Esophagus squamous epithelium (tissue), 5 donors: ENCODE measurements around the gene KIAA1217. TPM values are rescaled to one million over a fixed set of nuclear protein-coding genes. Genes with fewer than 3 reads are reported as not detected.

Experiments used
- DNase-seq: peaks from one replicate; lab custom pipeline; 2025; lab: John Stamatoyannopoulos, UW
- H3K27ac ChIP-seq, 4 donors: fragments of 200-600 bp; sonication (generic); one replicate each; pipeline ENCODE4 v1.5.1; 2016 to 2019; ENCODE audit warnings: mild to moderate bottlenecking in 1 of 4
- H3K27me3 ChIP-seq, 4 donors: fragments of 200-600 bp; sonication (generic); 1 replicate in 3 of 4; 2 replicates in 1 of 4; pipeline versions ENCODE4 v1.5.1 to v1.6.0; 2017 to 2021; ENCODE audit warnings: antibody characterized with exemption in 1 of 4
- H3K36me3 ChIP-seq, 3 donors: fragments of 200-600 bp; sonication (generic); one replicate each; pipeline ENCODE4 v1.5.1; 2016 to 2019
- H3K4me1 ChIP-seq, 3 donors: fragments of 200-600 bp; sonication (generic); one replicate each; pipeline ENCODE4 v1.5.1; 2017 to 2019
- H3K4me3 ChIP-seq, 4 donors: fragments of 200-600 bp; sonication (generic); 1 replicate in 3 of 4; 2 replicates in 1 of 4; pipeline ENCODE4 v1.5.1; 2016 to 2019; ENCODE audit warnings: mild to moderate bottlenecking in 2 of 4, moderate library complexity in 1 of 4
- H3K9me3 ChIP-seq, 3 donors: fragments of 200-600 bp; sonication (generic); one replicate each; pipeline ENCODE4 v1.5.1; 2016 to 2019
- CTCF ChIP-seq, 6 experiments: fragments of 450-650 bp in 4 of 6; fragments of 200-600 bp in 2 of 6; sonication (generic) in 2 of 6; IDR thresholded peaks; one replicate each; pipeline ENCODE4 v1.5.1; 2016 to 2019; ENCODE audit warnings: antibody characterized with exemption in 6 of 6, mild to moderate bottlenecking in 4 of 6, moderate library complexity in 4 of 6
- POLR2A ChIP-seq, 4 donors: fragments of 450-650 bp; IDR thresholded peaks; one replicate each; pipeline ENCODE4 v1.6.1; 2017; ENCODE audit warnings: antibody characterized with exemption in 4 of 4, mild to moderate bottlenecking in 4 of 4, moderate library complexity in 3 of 4
- WGBS, 2 donors: methylation state at CpG; one replicate each; pipeline ENCODE4 v1.1.5; 2018; 5-methylcytosine and 5-hydroxymethylcytosine counted together
- intact Hi-C: fragments of 100-400 bp; cut with DNase I; formaldehyde crosslinking; loops from one replicate; pipeline ENCODE4 v1.15.0; 2022
- total RNA-seq, 4 donors: library from RNA; depleted of rRNA; stranded (reverse); fragments of >200 nt; gene quantifications; one replicate each; pipeline ENCODE4 v1.1.0, GENCODE V29; 2016
- donor health status: DM: yes; HTN: yes; CAD: no.

KIAA1217 gene
- total RNA-seq, 4 donors from 2014 or later, result 56.2 to 67.6 (median 66.2) TPM

DNA sequence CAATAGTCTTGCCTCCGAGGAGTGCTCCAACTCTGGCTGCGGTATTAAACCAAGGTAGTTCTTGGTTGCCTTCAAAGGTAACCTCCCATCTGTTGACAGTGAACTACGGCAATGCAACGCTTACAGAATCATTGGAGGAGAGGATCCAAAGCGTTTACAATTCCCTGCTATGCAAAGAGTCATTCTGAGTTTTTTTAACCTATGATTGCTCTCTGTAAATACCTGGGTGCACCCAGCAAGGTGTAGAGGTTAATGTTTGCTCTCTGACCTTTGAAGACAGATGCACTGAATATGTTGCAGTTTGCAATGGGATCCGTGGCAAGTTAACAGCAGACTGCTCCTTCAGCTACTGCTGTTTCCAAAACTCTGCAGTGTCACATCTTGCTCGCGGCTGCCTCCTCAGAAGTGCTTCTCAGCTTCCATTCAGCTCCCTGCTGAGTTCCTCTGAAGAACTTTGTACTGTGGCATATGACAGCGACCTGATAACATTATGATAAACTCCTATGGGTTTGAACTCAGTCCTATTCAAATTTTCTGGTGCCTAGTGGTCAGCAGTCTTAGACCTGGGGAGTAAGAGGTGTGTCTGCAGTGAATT lies 29.0 kb downstream of the KIAA1217 start:
- Histone ChIP-seq H3K9me3 (no peaks in the 10 kb centered on the region), H3K27me3 (no peaks in the 10 kb centered on the region), H3K4me3 (peak overlapping the region in 2 of 4 donors; percentile 43 to 55), H3K4me1 (peaks cover 0 to 78% (median 9%) of the 10 kb centered on the region in 3 donors), H3K36me3 (no peaks in the 10 kb centered on the region), H3K27ac (peak overlapping the region; percentile 50 to 89 (median 81))
- intact Hi-C loops, result no loop called here
- no peak for DNase-seq
- TF ChIP-seq POLR2A (IDR thresholded peaks at IDR 0.05) (no peak), CTCF (IDR thresholded peaks at IDR 0.05) (no peak)
- WGBS, 2 donors, result 35 to 49% methylated on average over 9 of the region's 9 CpGs

DNA sequence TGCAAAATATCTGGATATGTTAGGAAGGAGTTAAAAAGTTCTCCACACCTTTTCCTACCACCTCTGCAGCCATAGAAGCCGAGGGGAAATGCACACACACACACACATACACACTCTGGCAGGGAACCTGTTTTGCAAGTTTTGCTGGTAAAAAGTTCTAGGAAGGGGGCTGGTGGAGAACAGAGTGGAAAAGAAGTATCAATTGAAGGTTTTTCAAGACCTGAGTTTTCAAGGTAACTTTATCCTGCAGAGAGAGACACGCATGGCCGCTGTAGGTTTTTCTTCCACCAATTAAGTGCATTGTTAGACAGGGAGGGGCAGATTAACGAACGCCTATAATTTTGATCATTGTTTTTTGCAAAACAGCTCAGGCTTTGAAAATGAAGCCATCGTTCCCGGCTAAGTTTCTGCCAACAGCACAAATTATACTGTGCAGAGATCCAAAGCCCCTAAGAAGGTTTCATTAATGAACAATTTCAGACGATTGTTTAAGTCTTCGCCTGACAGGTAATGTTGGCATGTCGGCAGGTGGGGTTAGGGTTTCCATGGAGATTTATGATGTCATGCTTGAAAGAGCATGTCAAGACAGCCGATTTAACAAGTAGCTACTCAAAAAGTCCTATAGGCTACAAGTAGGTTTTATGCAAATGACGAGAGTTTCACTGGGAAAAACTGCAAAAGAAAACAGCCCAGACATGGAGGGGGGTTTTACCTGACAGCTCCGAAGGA lies 29.7 kb downstream of the KIAA1217 start:
- 23 to 33% methylated on average over 13 of the region's 13 CpGs for WGBS, 2 donors
- Histone ChIP-seq H3K9me3 (no peaks in the 10 kb centered on the region), H3K36me3 (no peaks in the 10 kb centered on the region), H3K4me3 (peak overlapping the region; percentile 27 to 55 (median 42)), H3K4me1 (peaks cover 0 to 83% (median 9%) of the 10 kb centered on the region in 3 donors), H3K27ac (peak overlapping the region; percentile 50 to 89 (median 81)), H3K27me3 (no peaks in the 10 kb centered on the region)
- no peak for DNase-seq
- intact Hi-C loops, result no loop called here
- TF ChIP-seq POLR2A (IDR thresholded peaks at IDR 0.05) (peak in 1 of 4 donors; percentile 30), CTCF (IDR thresholded peaks at IDR 0.05) (no peak)

- Histone ChIP-seq H3K4me1 (peaks cover 0 to 76% (median 9%) of the 10 kb centered on the region in 3 donors), H3K36me3 (no peaks in the 10 kb centered on the region), H3K27me3 (no peaks in the 10 kb centered on the region), H3K27ac (peak overlapping the region; percentile 50 to 89 (median 81)), H3K4me3 (peak overlapping the region; percentile 27 to 55 (median 42)), H3K9me3 (no peaks in the 10 kb centered on the region)
- TF ChIP-seq POLR2A (IDR thresholded peaks at IDR 0.05) (no peak), CTCF (IDR thresholded peaks at IDR 0.05) (no peak)
- no peak for DNase-seq
- WGBS, 2 donors, result 33 to 35% methylated on average over 10 of the region's 10 CpGs
- intact Hi-C loops, result no loop called here
Measured at GRCh38 chr10:24239289-24240040, 30.5 kb downstream of the KIAA1217 start.

GRCh38 chr10:24240041-24240751 lies 31.3 kb downstream of the KIAA1217 start:
- WGBS, 2 donors, result 41 to 45% methylated on average over 8 of the region's 8 CpGs
- H3K36me3 ChIP-seq, result peaks cover 0 to 6% (median 0%) of the 10 kb centered on the region in 3 donors
- H3K4me3 ChIP-seq, result peak overlapping the region; percentile 27 to 55 (median 42)
- H3K27me3 ChIP-seq, result no peaks in the 10 kb centered on the region
- peaks cover 0 to 69% (median 5%) of the 10 kb centered on the region in 3 donors for H3K4me1 ChIP-seq
- intact Hi-C loops, result no loop called here
- TF ChIP-seq CTCF (IDR thresholded peaks at IDR 0.05) (no peak), POLR2A (IDR thresholded peaks at IDR 0.05) (no peak)
- no peaks in the 10 kb centered on the region for H3K9me3 ChIP-seq
- H3K27ac ChIP-seq, result peak overlapping the region; percentile 50 to 89 (median 81)
- no peak for DNase-seq
